ENCODE measurements around the gene SYT2.

Gene SYT2

GRCh38 chr1:202577381-202577780, 132.9 kb downstream of the SYT2 start:
- peaks cover 43 to 54% (median 50%) of the 10 kb centered on the region in 3 donors for H3K36me3 ChIP-seq
- no peak overlapping the region for H3K4me3 ChIP-seq
- peak overlapping the region; percentile 51 to 95 for H3K27ac ChIP-seq
- peaks cover 0 to 79% (median 57%) of the 10 kb centered on the region in 4 donors for H3K4me1 ChIP-seq
- no peaks in the 10 kb centered on the region for H3K9me3 ChIP-seq
- no peak for TF ChIP-seq CTCF (IDR thresholded peaks at IDR 0.05)
- no peaks in the 10 kb centered on the region for H3K27me3 ChIP-seq
- no peak for DNase-seq
- intact Hi-C loops (cut with DNase I; ENCODE audit: low total_unique reads): no loop called here

DNA sequence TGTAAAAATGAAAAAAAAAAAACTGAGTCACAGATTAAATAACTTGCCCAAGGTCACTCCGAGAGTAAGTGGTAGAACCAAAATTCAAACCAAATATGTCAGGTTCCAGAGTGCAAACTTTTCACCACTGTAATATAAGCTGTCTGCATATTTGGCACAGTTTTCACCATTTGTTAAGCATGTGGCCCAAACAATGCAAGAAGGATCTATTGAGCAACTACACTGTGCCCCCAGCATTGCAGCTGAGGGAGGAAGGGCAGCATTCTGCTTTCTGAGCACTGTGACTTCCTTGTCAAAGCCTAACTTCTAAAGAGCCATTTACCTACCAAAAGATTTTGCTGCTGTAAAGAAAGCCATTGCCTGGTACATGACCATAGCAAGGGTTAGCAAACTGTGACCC, 133.4 kb downstream of the SYT2 start:
- H3K4me1 ChIP-seq: peaks cover 0 to 85% (median 60%) of the 10 kb centered on the region in 4 donors
- H3K9me3 ChIP-seq: no peaks in the 10 kb centered on the region
- no peak overlapping the region for H3K4me3 ChIP-seq
- no peak for TF ChIP-seq CTCF (IDR thresholded peaks at IDR 0.05)
- DNase-seq: no peak
- intact Hi-C loops (cut with DNase I; ENCODE audit: low total_unique reads): no loop called here
- peaks cover 42 to 55% (median 49%) of the 10 kb centered on the region in 3 donors for H3K36me3 ChIP-seq
- H3K27ac ChIP-seq: peak overlapping the region; percentile 68 to 95
- H3K27me3 ChIP-seq: no peaks in the 10 kb centered on the region

GRCh38 chr1:202575918-202576653, 134.2 kb downstream of the SYT2 start:
- intact Hi-C loops (cut with DNase I; ENCODE audit: low total_unique reads): loop anchor here (2.0 kb wide), 1 partner anchor 49 kb away; no protein-coding TSS in a partner anchor

GRCh38 chr1:202572867-202573266, 137.4 kb downstream of the SYT2 start:
- Histone ChIP-seq H3K4me3 (no peak overlapping the region), H3K36me3 (peaks cover 55 to 77% (median 56%) of the 10 kb centered on the region in 3 donors), H3K4me1 (peaks cover 4 to 97% (median 65%) of the 10 kb centered on the region in 4 donors), H3K9me3 (no peaks in the 10 kb centered on the region), H3K27ac (peak overlapping the region; percentile 68 to 95), H3K27me3 (no peaks in the 10 kb centered on the region)
- TF ChIP-seq CTCF (IDR thresholded peaks at IDR 0.05): no peak
- DNase-seq: no peak
- intact Hi-C loops (cut with DNase I; ENCODE audit: low total_unique reads): no loop called here

More at GRCh38 chr1:202575918-202576653, 134.2 kb downstream of the SYT2 start:
- Histone ChIP-seq H3K4me1 (peaks cover 0 to 92% (median 65%) of the 10 kb centered on the region in 4 donors), H3K4me3 (no peak overlapping the region), H3K27ac (peak overlapping the region; percentile 68 to 95), H3K9me3 (no peaks in the 10 kb centered on the region), H3K36me3 (peaks cover 39 to 55% (median 42%) of the 10 kb centered on the region in 3 donors), H3K27me3 (no peaks in the 10 kb centered on the region)
- TF ChIP-seq CTCF (IDR thresholded peaks at IDR 0.05): no peak
- no peak for DNase-seq

DNA sequence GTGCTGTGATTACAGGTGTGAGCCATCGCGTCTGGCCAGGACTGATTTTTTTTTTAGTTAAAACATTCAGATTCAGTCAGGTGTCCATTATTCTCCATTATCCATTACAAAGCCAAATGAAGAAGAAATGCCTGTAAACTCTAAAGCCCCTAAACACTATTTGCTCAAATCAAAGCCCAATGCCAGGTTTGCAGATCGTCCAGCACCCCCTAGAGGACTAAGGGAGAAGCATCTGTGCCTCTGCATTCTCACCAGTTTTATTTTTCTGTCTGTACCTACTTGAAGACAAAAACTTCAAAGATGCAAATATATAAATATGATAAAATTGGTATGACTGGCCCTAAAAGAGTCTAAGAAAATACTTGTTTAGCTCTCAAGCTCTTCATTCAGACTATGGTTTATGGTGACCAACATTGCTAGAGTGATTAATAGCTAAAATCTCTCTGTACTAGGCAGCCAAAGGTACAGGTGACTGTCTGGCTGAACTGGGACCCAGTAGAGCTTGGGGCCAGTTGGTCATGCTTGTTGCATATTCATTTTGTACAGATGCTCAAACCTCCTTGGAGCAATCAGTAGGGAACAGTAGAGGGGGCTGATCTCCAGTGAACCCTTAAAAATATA, 138.4 kb downstream of the SYT2 start:
- intact Hi-C loops (cut with DNase I; ENCODE audit: low total_unique reads): no loop called here
- Histone ChIP-seq H3K4me1 (peaks cover 4 to 97% (median 65%) of the 10 kb centered on the region in 4 donors), H3K4me3 (no peak overlapping the region), H3K27me3 (no peaks in the 10 kb centered on the region), H3K9me3 (no peaks in the 10 kb centered on the region), H3K36me3 (peaks cover 55 to 79% (median 58%) of the 10 kb centered on the region in 3 donors), H3K27ac (peak overlapping the region; percentile 68 to 95)
- no peak for DNase-seq
- TF ChIP-seq CTCF (IDR thresholded peaks at IDR 0.05): peak; percentile 66 to 72
